GM10847 (cell line): Measurements from ENCODE around the gene ASB4.

Experiments used
- POLR2A ChIP-seq: IDR thresholded peaks from 2 replicates; pipeline ENCODE4 v1.6.1; 2011; ENCODE audit not compliant: insufficient read length; ENCODE audit errors: extremely low read depth

The ASB4 gene

GRCh38 chr7:95503271-95504131, 17.8 kb downstream of the ASB4 start:
- TF ChIP-seq POLR2A: no peak

- TF ChIP-seq POLR2A: no peak
Measured at GRCh38 chr7:95508780-95509179, 23.0 kb downstream of the ASB4 start.

GRCh38 chr7:95509199-95509598, 23.5 kb downstream of the ASB4 start:
- TF ChIP-seq POLR2A: no peak

- no peak for TF ChIP-seq POLR2A
Measured at GRCh38 chr7:95511716-95512260, 26.0 kb downstream of the ASB4 start.

- no peak for TF ChIP-seq POLR2A
Measured at GRCh38 chr7:95517458-95517857, 31.7 kb downstream of the ASB4 start.

- no peak for TF ChIP-seq POLR2A
Measured at GRCh38 chr7:95517870-95518269, 32.1 kb downstream of the ASB4 start.

- no peak for TF ChIP-seq POLR2A
Measured at GRCh38 chr7:95520136-95520535, 34.4 kb downstream of the ASB4 start.

- TF ChIP-seq POLR2A: no peak
Measured at GRCh38 chr7:95525503-95525902, 39.8 kb downstream of the ASB4 start.

GRCh38 chr7:95526128-95526738, 40.5 kb downstream of the ASB4 start:
- TF ChIP-seq POLR2A: no peak

GRCh38 chr7:95527033-95527775, 41.5 kb downstream of the ASB4 start:
- TF ChIP-seq POLR2A: no peak

GRCh38 chr7:95527776-95528250, 42.1 kb downstream of the ASB4 start:
- TF ChIP-seq POLR2A: no peak

GRCh38 chr7:95529701-95530100, 44.0 kb downstream of the ASB4 start:
- no peak for TF ChIP-seq POLR2A

- TF ChIP-seq POLR2A: no peak
Measured at GRCh38 chr7:95530881-95531280, 45.1 kb downstream of the ASB4 start.

GRCh38 chr7:95531605-95532219, 46.0 kb downstream of the ASB4 start:
- TF ChIP-seq POLR2A: no peak

- TF ChIP-seq POLR2A: no peak
Measured at GRCh38 chr7:95534796-95535195, 49.1 kb downstream of the ASB4 start.

GRCh38 chr7:95535662-95536061, 49.9 kb downstream of the ASB4 start:
- no peak for TF ChIP-seq POLR2A
